Stimulated activated CD8-positive, alpha-beta memory T cell treated with anti-CD3 and anti-CD28 coated beads, Interleukin-15, amount 100 ng/mL, for 24 hours (primary cell): ENCODE data around the gene SMARCC1.

Source experiments
- DNase-seq: peaks from one replicate; pipeline ENCODE4 v3.0.0-alpha.2; 2020; ENCODE audit warnings: low read depth

SMARCC1 gene

DNA sequence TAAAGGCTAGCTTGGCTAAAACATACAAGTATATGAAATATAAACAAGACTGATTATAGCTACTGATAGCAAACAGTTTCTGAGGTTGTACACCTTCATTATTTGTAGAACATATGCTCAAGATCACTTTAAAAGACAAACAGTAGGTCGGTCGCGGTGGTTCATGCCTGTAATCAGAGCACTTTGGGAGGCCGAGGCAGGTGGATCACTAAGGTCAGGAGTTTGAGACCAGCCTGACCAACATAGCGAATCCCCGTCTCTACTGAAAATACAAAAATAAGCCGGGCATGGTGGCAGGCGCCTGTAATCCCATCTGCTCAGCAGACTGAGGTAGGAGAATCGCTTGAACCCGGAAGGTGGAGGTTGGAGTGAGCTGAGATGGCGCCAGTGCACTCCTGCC, 80.3 kb downstream of the SMARCC1 start:
- DNase-seq = no peak

DNA sequence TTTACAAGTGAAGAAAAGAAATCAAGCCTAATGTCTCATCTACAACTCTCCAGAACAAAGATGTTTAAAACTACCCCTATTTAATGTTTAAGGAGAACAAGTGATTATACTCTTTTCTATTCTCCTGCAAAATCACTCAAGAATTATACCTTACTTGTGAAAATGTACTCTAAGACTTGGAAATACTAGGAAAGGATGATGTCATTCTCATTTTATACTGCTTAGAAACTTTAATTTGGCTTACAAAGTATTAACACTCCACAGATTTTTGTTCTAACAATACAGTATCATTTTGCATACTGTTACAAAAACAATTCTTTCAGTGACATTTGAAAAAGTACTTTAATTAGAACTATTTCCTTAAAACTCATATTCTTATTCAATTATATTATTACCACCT, 89.5 kb downstream of the SMARCC1 start:
- DNase-seq = no peak

- no peak for DNase-seq
Observed at GRCh38 chr3:47688488-47688887, 93.2 kb downstream of the SMARCC1 start.

GRCh38 chr3:47685037-47685436, 96.7 kb downstream of the SMARCC1 start:
- no peak for DNase-seq

DNA sequence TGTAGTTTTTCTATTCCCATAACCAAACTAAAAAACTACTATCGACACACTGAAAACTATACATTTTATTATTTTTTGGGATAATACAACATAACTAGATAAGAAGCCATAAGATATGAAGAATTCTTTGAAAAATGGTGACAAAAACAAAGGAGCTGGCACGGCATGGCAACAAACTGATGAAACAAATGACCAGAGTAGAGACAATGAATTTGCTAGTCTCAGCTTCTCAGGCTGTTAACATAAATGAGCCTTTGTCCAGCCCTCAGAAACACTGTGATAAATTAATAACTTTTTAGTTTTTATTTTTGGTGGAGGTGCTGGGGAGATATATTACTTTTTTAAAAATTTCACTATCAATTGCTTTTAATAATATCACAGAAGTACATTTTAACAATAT, 100.7 kb downstream of the SMARCC1 start:
- DNase-seq = no peak

DNA sequence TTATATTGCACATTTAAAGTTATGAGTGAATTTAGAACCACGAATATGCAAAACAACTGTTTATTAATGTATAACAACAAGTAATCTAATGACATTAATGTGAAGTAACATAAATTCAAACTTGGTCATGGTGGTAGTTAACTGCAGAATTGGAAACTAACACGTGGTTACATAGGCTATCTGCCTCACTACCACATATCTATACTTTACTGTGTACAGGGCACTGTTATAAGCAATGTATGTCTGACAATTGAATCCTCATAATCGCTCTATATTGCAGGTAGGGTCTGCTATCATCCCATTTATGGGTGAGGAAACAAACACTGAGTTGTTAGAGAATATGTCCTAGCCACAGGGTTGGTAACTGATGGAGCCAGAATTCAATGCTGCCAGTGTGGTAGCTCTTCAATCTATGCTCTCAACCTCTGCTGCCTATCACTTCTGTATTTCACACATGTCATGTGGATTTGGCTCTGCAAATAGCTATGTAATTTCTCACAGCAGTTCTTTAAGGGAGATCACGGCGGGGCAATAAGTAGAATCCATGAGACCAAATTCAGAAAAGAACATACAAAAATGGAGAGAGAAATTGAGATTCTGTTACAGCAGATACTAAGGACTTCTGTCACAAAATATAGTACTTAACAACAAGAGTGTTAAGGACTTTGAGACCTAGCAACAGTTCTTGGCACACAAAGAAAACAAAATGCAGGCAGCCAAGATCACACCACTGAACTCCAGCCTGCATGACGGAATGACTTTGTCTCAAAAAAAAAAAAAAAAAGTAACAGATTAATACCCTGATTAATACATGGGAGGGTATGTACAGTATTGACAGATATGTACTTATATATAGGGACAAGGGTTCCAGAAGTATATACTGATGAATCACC, 103.0 kb downstream of the SMARCC1 start:
- DNase-seq = no peak

GRCh38 chr3:47669026-47669749, 112.5 kb downstream of the SMARCC1 start:
- DNase-seq = no peak

DNA sequence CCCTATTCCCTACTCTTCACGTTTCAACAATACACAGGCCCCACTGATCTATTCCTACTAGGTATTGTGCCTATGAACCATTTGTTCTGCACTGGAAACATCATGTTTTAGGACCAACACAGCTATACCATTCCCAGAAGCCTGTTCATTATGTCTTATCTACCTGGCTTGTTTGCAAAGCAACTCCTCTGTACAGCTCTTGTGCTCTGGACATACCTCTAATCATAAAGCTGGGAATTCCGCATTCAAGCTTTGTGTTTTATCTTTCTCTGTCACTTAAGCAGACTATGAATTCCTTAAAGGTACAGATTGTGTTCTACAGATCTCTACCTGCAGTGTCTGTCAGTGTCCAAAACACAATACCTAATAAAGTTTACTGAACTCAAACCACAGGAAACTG, 115.6 kb downstream of the SMARCC1 start:
- DNase-seq = no peak

- DNase-seq = no peak
Observed at GRCh38 chr3:47664519-47664918, 117.2 kb downstream of the SMARCC1 start.

GRCh38 chr3:47663630-47664240, 118.0 kb downstream of the SMARCC1 start:
- no peak for DNase-seq

DNA sequence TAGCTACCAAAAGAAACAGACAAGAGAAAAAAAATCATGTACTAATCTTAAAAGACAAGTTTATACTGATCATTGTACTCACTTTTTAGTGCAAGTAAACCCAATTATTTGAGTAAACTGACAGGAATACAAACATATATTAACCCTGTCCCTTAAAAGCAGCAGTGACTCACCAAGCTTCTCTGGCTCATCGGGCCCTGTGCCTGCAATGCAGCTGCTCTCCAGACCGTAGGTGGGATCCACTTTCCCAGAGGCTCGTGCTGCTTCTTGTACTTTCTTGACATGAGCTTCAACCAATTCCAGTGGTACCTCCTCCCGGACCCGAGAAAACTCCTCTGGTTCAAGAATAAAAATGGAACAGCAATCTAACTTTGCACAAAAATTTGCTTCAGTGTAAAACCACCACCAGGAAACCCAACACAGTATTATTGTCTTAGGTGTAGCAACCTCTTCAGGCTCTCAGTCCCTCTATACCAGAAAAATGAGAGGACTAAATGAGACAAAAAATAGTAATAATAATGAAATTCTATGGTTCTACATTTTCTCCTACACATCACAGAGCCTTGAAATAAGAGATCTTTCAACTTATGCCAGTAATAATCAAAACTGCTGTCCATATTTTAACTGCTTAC, 120.5 kb downstream of the SMARCC1 start:
- DNase-seq = no peak

DNA sequence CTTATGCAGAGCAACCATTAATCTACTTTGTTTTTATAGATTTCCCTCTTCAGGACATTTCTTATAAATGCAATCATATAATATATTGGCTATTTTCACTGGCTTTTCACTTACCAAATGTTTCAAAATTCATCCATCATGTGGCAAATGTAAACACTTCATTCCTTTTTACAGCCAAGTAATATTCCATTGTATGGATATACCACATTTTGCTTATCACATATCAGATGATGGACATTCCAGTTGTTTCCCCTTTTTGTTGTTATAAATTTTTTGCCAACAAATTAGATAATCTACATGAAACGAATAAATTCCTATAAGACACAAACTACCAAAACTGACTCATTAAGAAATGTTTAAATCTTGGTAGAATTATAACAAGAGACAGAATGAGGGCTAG, 123.2 kb downstream of the SMARCC1 start:
- DNase-seq = no peak

- DNase-seq = no peak
Observed at GRCh38 chr3:47652142-47652541, 129.6 kb downstream of the SMARCC1 start.

- no peak for DNase-seq
Observed at GRCh38 chr3:47650294-47650693, 131.4 kb downstream of the SMARCC1 start.

- DNase-seq = no peak
Observed at GRCh38 chr3:47647550-47647949, 134.1 kb downstream of the SMARCC1 start.

- no peak for DNase-seq
Observed at GRCh38 chr3:47646362-47646761, 135.3 kb downstream of the SMARCC1 start.

- no peak for DNase-seq
Observed at GRCh38 chr3:47645551-47645950, 136.1 kb downstream of the SMARCC1 start.

GRCh38 chr3:47643092-47643491, 138.6 kb downstream of the SMARCC1 start:
- no peak for DNase-seq

GRCh38 chr3:47641739-47642138, 140.0 kb downstream of the SMARCC1 start:
- no peak for DNase-seq

- DNase-seq = no peak
Observed at GRCh38 chr3:47636921-47637320, 144.8 kb downstream of the SMARCC1 start.

- no peak for DNase-seq
Observed at GRCh38 chr3:47636225-47636624, 145.5 kb downstream of the SMARCC1 start.

DNA sequence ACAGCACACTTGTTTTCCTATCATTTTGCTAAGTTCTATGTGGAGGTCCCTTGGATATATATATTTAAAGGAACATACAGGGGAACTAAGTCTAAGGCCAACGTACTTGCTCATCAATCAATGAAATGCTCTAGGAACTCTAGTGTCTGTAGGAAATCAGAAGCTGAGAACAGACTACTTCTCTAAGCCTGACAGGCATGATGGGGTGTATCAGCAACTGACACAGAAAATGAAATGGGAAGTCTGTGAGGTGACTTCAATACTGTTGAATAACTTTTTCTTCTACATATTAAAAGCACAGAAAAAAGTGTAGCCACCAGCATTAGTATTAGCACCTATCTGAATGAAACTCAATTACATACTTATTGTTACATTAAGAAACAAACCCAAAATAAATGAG, 146.2 kb downstream of the SMARCC1 start:
- no peak for DNase-seq

- no peak for DNase-seq
Observed at GRCh38 chr3:47634996-47635395, 146.7 kb downstream of the SMARCC1 start.
